ENCODE data around the gene GTF2B. TPM values are rescaled to one million over a fixed set of nuclear protein-coding genes. Genes with fewer than 3 reads are reported as not detected.
"Not testable (repeated sequence)": the region's sequence is repeated elsewhere in the genome, so short reads cannot be mapped to it uniquely, and the experiment has no call there.

The GTF2B gene
- total RNA-seq (2021) (18.3 and 21.9 TPM in 2 replicates), Bru-seq, nascent RNA (percentile 84 among the genes with signal in this experiment), BruChase-seq, experiment 1, labeled RNA remaining after a 2-hour chase (percentile 68 among the genes with signal in this experiment), BruChase-seq, experiment 2, labeled RNA remaining after a 6-hour chase (percentile 57 among the genes with signal in this experiment)
- long read RNA-seq, transcript GTF2B-201 (7 exons, 1,351 nt): major isoform, 69 of 76 reads
- long read RNA-seq, partial matches to known transcripts: 2 of 76 reads
- long read RNA-seq, other reads (novel, unspliced or antisense): 5 of 76 reads

GRCh38 chr1:88891318-88891950 is at the start of gene GTF2B:
GTF2B (minus strand) TSS chr1:88891567; CDS start chr1:88891499, 68 bp downstream.
- intact Hi-C loops (cut with micrococcal nuclease; ENCODE audit: unreplicated experiment): loop anchor here (5.0 kb wide), 1 partner anchor 209 kb away; the partner anchor contains the start of gene PKN2
- CTCF ChIA-PET: interaction anchor here (0.6 kb wide), 1 partner anchor 339 kb away, joined by 4 read pairs; no protein-coding TSS in a partner anchor
- peaks cover 8% of the 10 kb centered on the region; the same call in 1 of the 2 replicates for H3F3A ChIP-seq (ENCODE audit: insufficient read depth, low read depth)
- POLR2A ChIA-PET (ENCODE audit: unreplicated experiment): no interaction called here
- peaks cover 15% of the 10 kb centered on the region for H3K36me3 ChIP-seq (ENCODE audit: low read depth)
- H3K9me3 ChIP-seq (ENCODE audit: insufficient read depth, low read depth): no peaks in the 10 kb centered on the region
- no peaks in the 10 kb centered on the region for H3K27me3 ChIP-seq (ENCODE audit: insufficient read depth, low read depth)
- H3K9me2 ChIP-seq (ENCODE audit: insufficient read depth): no peaks in the 10 kb centered on the region
- H4K20me1 ChIP-seq (ENCODE audit: insufficient read depth): peaks cover 23% of the 10 kb centered on the region; the same call in 1 of the 2 replicates
- peak within 1 kb of the TSS; percentile 73 for H3K27ac ChIP-seq
- H3K4me3 ChIP-seq: peak within 1 kb of the TSS; percentile 93
- TF ChIP-seq CTCF (conservative IDR thresholded peaks at IDR 0.05) (no peak), EZH2 (IDR thresholded peaks at IDR 0.05; ENCODE audit: low read depth) (no peak)
- H3K4me1 ChIP-seq (replicated peaks; ENCODE audit: insufficient read depth): peaks cover 20% of the 10 kb centered on the region
- peak; percentile 86 to 90 for DNase-seq
- BruUV-seq (replicated peaks): no TSS peak
- H2AFZ ChIP-seq: peak within 1 kb of the TSS; percentile 93
- peak within 1 kb of the TSS; percentile 98 for H3K4me2 ChIP-seq
- peaks cover 45% of the 10 kb centered on the region for H3K79me2 ChIP-seq (ENCODE audit: low read depth)

- BruUV-seq (replicated peaks); H3K9me2 ChIP-seq (ENCODE audit: insufficient read depth); H3K4me1 ChIP-seq (replicated peaks; ENCODE audit: insufficient read depth); H3K79me2 ChIP-seq (ENCODE audit: low read depth); DNase-seq; POLR2A ChIA-PET (ENCODE audit: unreplicated experiment); H3K4me2 ChIP-seq; H2AFZ ChIP-seq; intact Hi-C loops (cut with micrococcal nuclease; ENCODE audit: unreplicated experiment); H3F3A ChIP-seq (ENCODE audit: insufficient read depth, low read depth); H3K27me3 ChIP-seq (ENCODE audit: insufficient read depth, low read depth); H3K9me3 ChIP-seq (ENCODE audit: insufficient read depth, low read depth); H4K20me1 ChIP-seq (ENCODE audit: insufficient read depth); CTCF ChIA-PET; H3K27ac ChIP-seq; H3K4me3 ChIP-seq: not testable (repeated sequence)
- peaks cover 34% of the 10 kb centered on the region for H3K36me3 ChIP-seq (ENCODE audit: low read depth)
These were observed 47.2 kb upstream of the GTF2B start for GRCh38 chr1:88938528-88938927.

GRCh38 chr1:88936760-88937342 is 45.5 kb upstream of the GTF2B start:
- no peak overlapping the region for H3K4me3 ChIP-seq
- H3K4me2 ChIP-seq: no peak overlapping the region
- peaks cover 27% of the 10 kb centered on the region for H3K36me3 ChIP-seq (ENCODE audit: low read depth)
- no peaks in the 10 kb centered on the region; the same call in 1 of the 2 replicates for H3F3A ChIP-seq (ENCODE audit: insufficient read depth, low read depth)
- DNase-seq: no peak
- H3K79me2 ChIP-seq (ENCODE audit: low read depth): no peaks in the 10 kb centered on the region
- no peaks in the 10 kb centered on the region for H3K4me1 ChIP-seq (replicated peaks; ENCODE audit: insufficient read depth)
- no TSS peak for BruUV-seq (replicated peaks)
- no peak overlapping the region for H3K27ac ChIP-seq
- no peak for TF ChIP-seq CTCF (conservative IDR thresholded peaks at IDR 0.05)
- no peak for TF ChIP-seq EZH2 (IDR thresholded peaks at IDR 0.05; ENCODE audit: low read depth)
- POLR2A ChIA-PET (ENCODE audit: unreplicated experiment): no interaction called here
- H3K27me3 ChIP-seq (ENCODE audit: insufficient read depth, low read depth): no peaks in the 10 kb centered on the region
- CTCF ChIA-PET: no interaction called here
- peaks cover 6% of the 10 kb centered on the region for H4K20me1 ChIP-seq (ENCODE audit: insufficient read depth)
- intact Hi-C loops (cut with micrococcal nuclease; ENCODE audit: unreplicated experiment): no loop called here
- no peaks in the 10 kb centered on the region for H3K9me2 ChIP-seq (ENCODE audit: insufficient read depth)
- no peaks in the 10 kb centered on the region for H3K9me3 ChIP-seq (ENCODE audit: insufficient read depth, low read depth)
- H2AFZ ChIP-seq: no peak overlapping the region

Measured in PC-9 (cell line).